H1 (cell line): Measurements from ENCODE around the gene SPACA4. TPM values are rescaled to one million over a fixed set of nuclear protein-coding genes. Genes with fewer than 3 reads are reported as not detected.

Source experiments
- CTCF ChIA-PET: fragments of 300-600 bp; sonication (Branson Sonifier 250); formaldehyde crosslinking; loops from one replicate; lab custom pipeline; 2021; ENCODE audit not compliant: partially characterized antibody; lab: Charles Lee
- POLR2A ChIA-PET: fragments of 300-600 bp; sonication (Branson Sonifier 250); formaldehyde crosslinking; loops from one replicate; lab custom pipeline; 2021; ENCODE audit warnings: inconsistent platforms; ENCODE audit not compliant: partially characterized antibody; lab: Charles Lee
- DNase-seq, 2 experiments: peaks; one replicate each; pipeline versions ENCODE4 v3.0.0 to v3.0.0-alpha.2; 2010 to 2022; ENCODE audit warnings: low spot score in 2 of 2, low read depth in 1 of 2, mixed read lengths in 1 of 2
- FAIRE-seq: peaks from 2 replicates; lab custom pipeline; 2011; peaks lifted over from hg19 to GRCh38; lab: Jason Lieb, UNC
- H2AFZ ChIP-seq: 2 replicates; pipeline ENCODE4 v1.8.1; 2012; ENCODE audit warnings: low read length, inconsistent platforms
- H2AK5ac ChIP-seq: 2 replicates; pipeline ENCODE4 v1.6.1; 2013; ENCODE audit warnings: low read depth, low read length
- H2BK120ac ChIP-seq: replicated peaks from 2 replicates; pipeline ENCODE3; 2013; ENCODE audit warnings: low read depth, low read length, inconsistent platforms
- H2BK12ac ChIP-seq: 2 replicates; pipeline ENCODE4 v1.6.1; 2013; ENCODE audit warnings: low read depth, low read length
- H2BK15ac ChIP-seq: 2 replicates; pipeline ENCODE4 v1.6.1; 2013; ENCODE audit warnings: low read length
- H2BK20ac ChIP-seq: 2 replicates; pipeline ENCODE4 v1.6.1; 2013; ENCODE audit warnings: low read length
- H2BK5ac ChIP-seq: 2 replicates; pipeline ENCODE4 v1.6.1; 2013; ENCODE audit warnings: low read depth, low read length
- H3K14ac ChIP-seq: 2 replicates; pipeline ENCODE4 v1.6.1; 2013; ENCODE audit warnings: inconsistent platforms; ENCODE audit not compliant: insufficient read length
- H3K18ac ChIP-seq: 2 replicates; pipeline ENCODE4 v1.6.1; 2013; ENCODE audit warnings: low read length; ENCODE audit errors: extremely low read depth
- H3K23ac ChIP-seq: 2 replicates; pipeline ENCODE4 v1.6.1; 2013; ENCODE audit warnings: inconsistent platforms; ENCODE audit not compliant: insufficient read length
- H3K23me2 ChIP-seq: 2 replicates; pipeline ENCODE4 v1.6.1; 2013; ENCODE audit warnings: low read depth, low read length
- H3K27ac ChIP-seq: 2 replicates; pipeline ENCODE4 v1.6.1; 2011; ENCODE audit warnings: low read depth, low read length, inconsistent platforms
- H3K27me3 ChIP-seq, 4 experiments: replicated peaks in 1 of 4; 1 replicate in 1 of 4; 2 replicates in 3 of 4; pipeline versions ENCODE4 v1.6.1 to v1.8.1; 2011 to 2013; ENCODE audit warnings: low read length in 3 of 4, mild to moderate bottlenecking in 3 of 4, inconsistent platforms in 2 of 4, mixed read lengths in 2 of 4, moderate library complexity in 1 of 4; ENCODE audit not compliant: control insufficient read depth in 3 of 4, insufficient read depth in 3 of 4; ENCODE audit errors: extremely low read depth in 1 of 4
- H3K36me3 ChIP-seq, 4 experiments: 2 replicates each; pipeline versions ENCODE4 v1.6.1 to v1.8.1; 2011 to 2013; ENCODE audit warnings: mild to moderate bottlenecking in 4 of 4, low read length in 3 of 4, moderate library complexity in 2 of 4, control low read depth in 1 of 4, inconsistent platforms in 1 of 4; ENCODE audit not compliant: insufficient read depth in 4 of 4, control insufficient read depth in 2 of 4
- H3K4ac ChIP-seq: replicated peaks from 2 replicates; pipeline ENCODE3; 2013; ENCODE audit warnings: low read length, low read depth, mixed read lengths, inconsistent platforms; ENCODE audit not compliant: insufficient read length
- H3K4me1 ChIP-seq, 4 experiments: replicated peaks in 1 of 4; 1 replicate in 1 of 4; 2 replicates in 3 of 4; pipeline versions ENCODE4 v1.6.1 to v1.8.1; 2011 to 2013; ENCODE audit warnings: low read length in 3 of 4, inconsistent platforms in 2 of 4, mixed read lengths in 1 of 4; ENCODE audit not compliant: insufficient read depth in 4 of 4, control insufficient read depth in 3 of 4
- H3K4me2 ChIP-seq, 2 experiments: 2 replicates each; pipeline versions ENCODE4 v1.6.1 to v1.8.1; 2011 to 2013; ENCODE audit warnings: low read depth in 2 of 2, low read length in 2 of 2, control low read depth in 1 of 2, inconsistent platforms in 1 of 2, mild to moderate bottlenecking in 1 of 2; ENCODE audit not compliant: insufficient read depth in 1 of 2
- H3K4me3 ChIP-seq, 4 experiments: fragments of 200-600, 300-600 bp in 1 of 4; sonication (generic), shearing (Covaris generic), sonication (Bioruptor Twin) in 1 of 4; 2 replicates each; pipeline versions ENCODE4 v1.5.1 to v1.8.1; 2011 to 2016; ENCODE audit warnings: low read length in 4 of 4, low read depth in 3 of 4, control low read depth in 2 of 4, inconsistent platforms in 2 of 4, mild to moderate bottlenecking in 2 of 4, mixed read lengths in 1 of 4, moderate library complexity in 1 of 4; ENCODE audit not compliant: insufficient read depth in 2 of 4; ENCODE audit errors: extremely low read depth in 1 of 4
- H3K56ac ChIP-seq: replicated peaks from 2 replicates; pipeline ENCODE3; 2013; ENCODE audit warnings: low read depth, mild to moderate bottlenecking, mixed read lengths, low read length, inconsistent platforms; ENCODE audit not compliant: insufficient read length
- H3K79me1 ChIP-seq: 2 replicates; pipeline ENCODE4 v1.6.1; 2013; ENCODE audit warnings: low read depth, low read length, control low read depth
- H3K79me2 ChIP-seq, 2 experiments: 2 replicates each; pipeline versions ENCODE4 v1.6.1 to v1.8.1; 2012 to 2013; ENCODE audit warnings: low read length in 2 of 2, mild to moderate bottlenecking in 2 of 2, inconsistent platforms in 1 of 2; ENCODE audit not compliant: insufficient read depth in 2 of 2, control insufficient read depth in 1 of 2
- H3K9ac ChIP-seq, 4 experiments: replicated peaks in 1 of 4; 1 replicate in 1 of 4; 2 replicates in 3 of 4; pipeline versions ENCODE4 v1.6.1 to v1.8.1; 2011 to 2013; ENCODE audit warnings: low read depth in 3 of 4, low read length in 3 of 4, control low read depth in 2 of 4, mild to moderate bottlenecking in 2 of 4, moderate library complexity in 2 of 4, inconsistent platforms in 1 of 4; ENCODE audit errors: extremely low read depth in 1 of 4
- H3K9me3 ChIP-seq, 2 experiments: 2 replicates each; pipeline versions ENCODE4 v1.6.1 to v1.8.1; 2012 to 2013; ENCODE audit warnings: mild to moderate bottlenecking in 2 of 2, moderate library complexity in 2 of 2, control low read depth in 1 of 2, inconsistent platforms in 1 of 2, low read depth in 1 of 2, low read length in 1 of 2, mixed read lengths in 1 of 2; ENCODE audit not compliant: insufficient read depth in 2 of 2
- H4K20me1 ChIP-seq, 2 experiments: replicated peaks in 1 of 2; 2 replicates each; pipeline versions ENCODE3 to v1.8.1; 2011 to 2013; ENCODE audit warnings: inconsistent platforms in 2 of 2, low read length in 2 of 2, mild to moderate bottlenecking in 1 of 2; ENCODE audit not compliant: insufficient read depth in 2 of 2, control insufficient read depth in 1 of 2
- H4K5ac ChIP-seq: 2 replicates; pipeline ENCODE4 v1.6.1; 2013; ENCODE audit warnings: low read length, low read depth, mixed read lengths, inconsistent platforms; ENCODE audit not compliant: insufficient read length
- H4K8ac ChIP-seq: 2 replicates; pipeline ENCODE4 v1.8.0; 2013; ENCODE audit warnings: mild to moderate bottlenecking, moderate library complexity, low read length, inconsistent platforms; ENCODE audit not compliant: insufficient read depth; ENCODE audit errors: extremely low read depth
- H4K91ac ChIP-seq: replicated peaks from 2 replicates; pipeline ENCODE3; 2013; ENCODE audit warnings: low read length, mixed read lengths, inconsistent platforms; ENCODE audit not compliant: insufficient read length
- CTBP2 ChIP-seq: IDR thresholded peaks from 2 replicates; pipeline ENCODE4 v1.7.0; 2011; ENCODE audit warnings: borderline replicate concordance, mild to moderate bottlenecking, moderate library complexity, mixed read lengths, low read length; ENCODE audit not compliant: insufficient read depth, insufficient read length
- GABPA ChIP-seq: IDR thresholded peaks from 2 replicates; pipeline ENCODE4 v1.6.1; 2011; ENCODE audit warnings: mild to moderate bottlenecking, low read length, moderate library complexity, borderline replicate concordance; ENCODE audit not compliant: insufficient read depth
- HDAC6 ChIP-seq: IDR thresholded peaks from one replicate; pipeline ENCODE4 v1.7.1; 2012; ENCODE audit warnings: low read depth, mild to moderate bottlenecking, inconsistent platforms, low read length, moderate library complexity
- KDM5A ChIP-seq: fragments of 200-600 bp; IDR thresholded peaks from 2 replicates; pipeline ENCODE4 v1.7.1; 2012; ENCODE audit warnings: mild to moderate bottlenecking, low read length, inconsistent platforms, mixed read lengths
- MAFK ChIP-seq: IDR thresholded peaks from 2 replicates; pipeline ENCODE4 v1.6.1; 2012; ENCODE audit warnings: low read depth, mild to moderate bottlenecking, improper control_type of control experiment, low read length
- POLR2A ChIP-seq, 2 experiments: IDR thresholded peaks; 1 replicate in 1 of 2; 2 replicates in 1 of 2; pipeline ENCODE4 v1.6.1; 2011; ENCODE audit warnings: low read depth in 2 of 2, low read length in 2 of 2, mild to moderate bottlenecking in 2 of 2; ENCODE audit errors: control extremely low read depth in 1 of 2
- SP4 ChIP-seq: IDR thresholded peaks from 2 replicates; pipeline ENCODE4 v1.6.1; 2012; ENCODE audit warnings: low read length, inconsistent platforms
- SRF ChIP-seq: IDR thresholded peaks from 2 replicates; pipeline ENCODE4 v1.6.1; 2011; ENCODE audit warnings: mild to moderate bottlenecking, low read depth, low read length, moderate library complexity
- TAF7 ChIP-seq: optimal IDR thresholded peaks from 2 replicates; pipeline ENCODE3; 2011; ENCODE audit warnings: low read depth, mild to moderate bottlenecking, inconsistent platforms, low read length, moderate library complexity, borderline replicate concordance
- WGBS, 2 experiments: shearing (Covaris generic) in 1 of 2; methylation state at CpG; one replicate each; pipeline versions ENCODE4 v1.1.6 to v1.1.7; 2013 to 2015; ENCODE audit warnings: low lambda C conversion rate in 2 of 2, mixed read lengths in 2 of 2, inconsistent platforms in 1 of 2, low coverage in 1 of 2, missing lambda C conversion rate in 1 of 2; ENCODE audit not compliant: insufficient replicate concordance in 2 of 2, insufficient coverage in 1 of 2, insufficient read length in 1 of 2; ENCODE audit errors: extremely low coverage in 1 of 2, missing lambda C conversion rate in 1 of 2; 5-methylcytosine and 5-hydroxymethylcytosine counted together
- polyA plus RNA-seq, 7 experiments: library from polyadenylated mRNA; depleted of rRNA in 3 of 7; stranded (reverse) in 5 of 7; unstranded in 2 of 7; fragments of >200 nt in 5 of 7; fragments of 200-250 nt in 2 of 7; gene quantifications; 1 replicate in 5 of 7; 2 replicates in 1 of 7; 4 replicates in 1 of 7; pipeline versions ENCODE4 v1.2.1 to v1.2.3, GENCODE V29; 2011 to 2013; ENCODE audit warnings: missing spikeins in 2 of 7, mixed read lengths in 2 of 7
- total RNA-seq: library from RNA; stranded (reverse); fragmentation: NEBNext Ultra II Directional; extraction: Animal tissue kit (Norgen Biotek cat#: 25700); gene quantifications from 2 replicates; pipeline ENCODE4 v1.2.1, GENCODE V29; 2021
- TF ChIP-seq, protein P1 (sequence below), 3 experiments: IDR thresholded peaks; 1 replicate in 2 of 3; 2 replicates in 1 of 3; pipeline versions ENCODE4 v1.5.1 to v1.6.1; 2011; ENCODE audit warnings: low read length in 3 of 3, mild to moderate bottlenecking in 3 of 3, inconsistent platforms in 2 of 3, low read depth in 1 of 3, moderate library complexity in 1 of 3; ENCODE audit not compliant: insufficient read depth in 1 of 3; ENCODE audit errors: control extremely low read depth in 1 of 3

The SPACA4 gene
- total and polyA plus RNA-seq, 2 of the 8 experiments (the other 6 are each of a cell fraction or from before 2014, with no cell fraction given) = not detected

DNA sequence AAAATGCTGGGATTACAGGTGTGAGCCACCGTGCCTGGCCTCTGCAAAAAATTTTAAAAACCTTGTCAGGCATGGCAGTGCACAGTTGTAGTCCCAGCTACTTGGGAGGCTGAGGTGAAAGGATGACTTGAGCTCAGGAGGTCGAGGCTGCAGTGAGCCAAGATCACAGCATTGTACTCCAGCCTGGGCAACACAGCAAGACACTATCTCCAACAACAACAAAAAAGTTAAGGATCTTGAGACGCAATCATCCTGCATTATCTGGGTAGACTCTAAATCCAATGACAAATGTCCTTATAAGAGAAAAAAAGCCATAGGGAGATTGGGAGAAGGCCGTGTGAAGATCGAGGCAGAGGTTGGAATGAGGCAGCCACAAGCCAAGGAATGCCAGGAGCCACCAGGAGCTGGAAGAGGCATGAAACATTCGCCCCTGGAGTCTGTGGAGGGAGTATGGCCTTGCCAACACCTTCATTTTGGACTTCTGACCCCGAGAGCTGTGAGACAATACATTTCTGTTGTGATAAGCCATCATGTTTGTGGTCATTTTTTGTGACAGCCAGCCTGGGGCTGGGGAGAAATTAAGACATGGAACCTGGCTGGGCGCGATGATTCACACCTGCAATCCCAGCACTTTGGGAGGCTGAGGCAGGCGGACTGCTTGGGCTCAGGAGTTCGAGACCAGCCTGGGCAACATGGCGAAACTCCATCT lies 44.6 kb downstream of the SPACA4 start:
- no peak for FAIRE-seq
- Histone ChIP-seq H3K4me3 (no peak overlapping the region), H3K9me3 (0 out of 4 replicates have a peak, but pooled peaks cover 0 to 3% of the 10 kb centered on the region in 2 experiments), H3K9ac (no peak overlapping the region), H2AK5ac (no peak overlapping the region), H2BK20ac (no peak overlapping the region), H3K79me2 (no peaks in the 10 kb centered on the region), H3K56ac (no peak overlapping the region), H3K23ac (no peak overlapping the region), H4K20me1 (no peaks in the 10 kb centered on the region), H3K14ac (no peak overlapping the region), H2BK12ac (no peak overlapping the region), H2BK5ac (no peak overlapping the region), H3K27me3 (no peaks in the 10 kb centered on the region), H4K5ac (no peak overlapping the region), H3K4ac (no peak overlapping the region), H3K4me1 (peaks cover 0 to 2% (median 0%) of the 10 kb centered on the region in 4 experiments; a peak in 2 of 7 replicates), H3K27ac (no peak overlapping the region), H4K91ac (no peak overlapping the region), H4K8ac (no peak overlapping the region), H3K36me3 (no peaks in the 10 kb centered on the region), H3K18ac (no peak overlapping the region), H3K4me2 (no peak overlapping the region), H2AFZ (no peak overlapping the region), H2BK120ac (no peak overlapping the region), H3K23me2 (peaks cover 1% of the 10 kb centered on the region; the same call in 1 of the 2 replicates), H2BK15ac (0 out of 2 replicates have a peak overlapping the region, but pooled peaks have one; percentile 53), H3K79me1 (no peaks in the 10 kb centered on the region)
- ChIA-PET POLR2A (interaction anchor here (0.6 to 1.1 kb wide), 7 partner anchors 10 to 837 kb away, joined by 3 to 5 read pairs (median 3); no protein-coding TSS in a partner anchor), CTCF (interaction anchor here (0.7 to 1.6 kb wide), 6 partner anchors 22 to 185 kb away, joined by 3 to 5 read pairs (median 4); partner anchors contain the start of genes FUT2, HSD17B14 and NTN5)
- 86% methylated on average over 12 of the region's 12 CpGs; no CpG with 5 or more reads in 1 of the 2 experiments for WGBS, 2 experiments
- no peak for DNase-seq
- TF ChIP-seq HDAC6 = no peak
- no peak for TF ChIP-seq CTBP2
- no peak for TF ChIP-seq MAFK
- no peak for TF ChIP-seq POLR2A (IDR thresholded peaks at IDR 0.05; ENCODE audit: control extremely low read depth in 1 of 2, low read depth in 2 of 2, low read length in 2 of 2)
- TF ChIP-seq, protein P1, sequence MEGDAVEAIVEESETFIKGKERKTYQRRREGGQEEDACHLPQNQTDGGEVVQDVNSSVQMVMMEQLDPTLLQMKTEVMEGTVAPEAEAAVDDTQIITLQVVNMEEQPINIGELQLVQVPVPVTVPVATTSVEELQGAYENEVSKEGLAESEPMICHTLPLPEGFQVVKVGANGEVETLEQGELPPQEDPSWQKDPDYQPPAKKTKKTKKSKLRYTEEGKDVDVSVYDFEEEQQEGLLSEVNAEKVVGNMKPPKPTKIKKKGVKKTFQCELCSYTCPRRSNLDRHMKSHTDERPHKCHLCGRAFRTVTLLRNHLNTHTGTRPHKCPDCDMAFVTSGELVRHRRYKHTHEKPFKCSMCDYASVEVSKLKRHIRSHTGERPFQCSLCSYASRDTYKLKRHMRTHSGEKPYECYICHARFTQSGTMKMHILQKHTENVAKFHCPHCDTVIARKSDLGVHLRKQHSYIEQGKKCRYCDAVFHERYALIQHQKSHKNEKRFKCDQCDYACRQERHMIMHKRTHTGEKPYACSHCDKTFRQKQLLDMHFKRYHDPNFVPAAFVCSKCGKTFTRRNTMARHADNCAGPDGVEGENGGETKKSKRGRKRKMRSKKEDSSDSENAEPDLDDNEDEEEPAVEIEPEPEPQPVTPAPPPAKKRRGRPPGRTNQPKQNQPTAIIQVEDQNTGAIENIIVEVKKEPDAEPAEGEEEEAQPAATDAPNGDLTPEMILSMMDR (IDR thresholded peaks at IDR 0.05; ENCODE audit: control extremely low read depth in 1 of 3, insufficient read depth in 1 of 3, low read depth in 1 of 3, low read length in 3 of 3) = no peak
- TF ChIP-seq GABPA = no peak
- TF ChIP-seq KDM5A = no peak
- TF ChIP-seq SRF = no peak
- TF ChIP-seq TAF7 = no peak
- no peak for TF ChIP-seq SP4
